K562 (cell line): ENCODE data around the gene LDAH. TPM values are rescaled to one million over a fixed set of nuclear protein-coding genes. Genes with fewer than 3 reads are reported as not detected.

ENCODE experiments used
- ATAC-seq: fragments of 200-7000 bp; cut with Tn5 transposase; 3 replicates; pipeline ENCODE4 v1.9.1; 2020; ENCODE audit warnings: moderate library complexity
- BruUV-seq: library from RNA; stranded (reverse); fragments of 400-500 nt; replicated peaks from 2 replicates; lab custom pipeline; 2021; lab: Mats Ljungman, UMichigan
- CTCF ChIA-PET: fragments of 300-600 bp; formaldehyde crosslinking; extraction: SDS; loops from one replicate; lab custom pipeline; 2021; ENCODE audit warnings: low intra/inter-chr PET ratio; lab: Yijun Ruan, JAX
- POLR2A ChIA-PET: fragments of 300-600, 350-650 bp; sonication (Branson Sonifier 250); formaldehyde crosslinking; extraction: SDS; loops from one replicate; lab custom pipeline; 2021; ENCODE audit warnings: antibody characterized with exemption, inconsistent platforms; lab: Yijun Ruan, JAX
- DNase-seq, 4 experiments: peaks; one replicate each; pipeline versions ENCODE4 v3.0.0 to v3.0.0-alpha.2; 2011 to 2018; ENCODE audit warnings: low spot score in 3 of 4, mixed read lengths in 3 of 4; ENCODE audit errors: extremely low read depth in 1 of 4
- FAIRE-seq: peaks from 2 replicates; lab custom pipeline; 2011; peaks lifted over from hg19 to GRCh38; lab: Jason Lieb, UNC
- H2AFZ ChIP-seq: 2 replicates; pipeline ENCODE4 v1.6.0; 2011; ENCODE audit warnings: low read depth, low read length, control low read depth, inconsistent platforms
- H3K27ac ChIP-seq: fragments of 200-600 bp; 3 replicates; pipeline ENCODE4 v1.8.0; 2011; ENCODE audit warnings: low read depth, mild to moderate bottlenecking, control low read depth, inconsistent platforms, low read length, moderate library complexity, mixed read lengths; ENCODE audit errors: extremely low read depth
- H3K27me3 ChIP-seq, 2 experiments: fragments of 300-600 bp in 1 of 2; 2 replicates in 1 of 2; 3 replicates in 1 of 2; pipeline versions ENCODE4 v1.6.0 to v1.8.0; 2011; ENCODE audit warnings: inconsistent platforms in 2 of 2, low read length in 2 of 2, mild to moderate bottlenecking in 1 of 2, mixed read lengths in 1 of 2, moderate library complexity in 1 of 2; ENCODE audit not compliant: control insufficient read depth in 2 of 2, insufficient read depth in 2 of 2
- H3K36me3 ChIP-seq: fragments of 300-600 bp; 3 replicates; pipeline ENCODE4 v1.8.0; 2011; ENCODE audit warnings: mild to moderate bottlenecking, low read length, inconsistent platforms; ENCODE audit not compliant: control insufficient read depth, insufficient read depth
- H3K4me1 ChIP-seq, 2 experiments: fragments of 200-600 bp in 1 of 2; replicated peaks in 1 of 2; 2 replicates in 1 of 2; 3 replicates in 1 of 2; pipeline versions ENCODE4 v1.5.1 to v1.8.0; 2011; ENCODE audit warnings: inconsistent platforms in 2 of 2, low read length in 2 of 2, mild to moderate bottlenecking in 1 of 2, mixed read lengths in 1 of 2, moderate library complexity in 1 of 2; ENCODE audit not compliant: control insufficient read depth in 2 of 2, insufficient read depth in 2 of 2
- H3K4me2 ChIP-seq: 2 replicates; pipeline ENCODE4 v1.6.1; 2011; ENCODE audit warnings: low read length, control low read depth, inconsistent platforms, mixed read lengths; ENCODE audit not compliant: insufficient read depth
- H3K4me3 ChIP-seq: fragments of 200-600 bp; sonication (generic), shearing (Covaris generic); 2 replicates; pipeline ENCODE4 v1.5.1; 2016; ENCODE audit warnings: control low read depth, inconsistent platforms
- H3K79me2 ChIP-seq: fragments of 200-600 bp; 3 replicates; pipeline ENCODE4 v1.8.0; 2011; ENCODE audit warnings: low read length, inconsistent platforms; ENCODE audit not compliant: control insufficient read depth, insufficient read depth
- H3K9ac ChIP-seq, 2 experiments: 2 replicates each; pipeline versions ENCODE4 v1.6.0 to v1.6.1; 2011; ENCODE audit warnings: low read depth in 2 of 2, low read length in 2 of 2, control low read depth in 1 of 2, inconsistent platforms in 1 of 2, mild to moderate bottlenecking in 1 of 2, mixed read lengths in 1 of 2; ENCODE audit not compliant: insufficient read depth in 1 of 2
- H3K9me1 ChIP-seq: one replicate; pipeline ENCODE4 v1.6.0; 2011; ENCODE audit warnings: inconsistent platforms, mild to moderate bottlenecking, low read length, moderate library complexity; ENCODE audit not compliant: control insufficient read depth, insufficient read depth
- H3K9me3 ChIP-seq: replicated peaks from 2 replicates; pipeline ENCODE4 v1.5.1; 2011; ENCODE audit warnings: low read depth, low read length, inconsistent platforms; ENCODE audit not compliant: control insufficient read depth, insufficient read depth
- H4K20me1 ChIP-seq: replicated peaks from 2 replicates; pipeline ENCODE4 v1.6.1; 2011; ENCODE audit warnings: low read length, inconsistent platforms, mixed read lengths; ENCODE audit not compliant: control insufficient read depth, insufficient read depth
- CBX3 ChIP-seq, 2 experiments: IDR thresholded peaks; 1 replicate in 1 of 2; 2 replicates in 1 of 2; pipeline ENCODE4 v1.6.1; 2012; ENCODE audit warnings: inconsistent platforms in 2 of 2, low read length in 2 of 2, borderline replicate concordance in 1 of 2, control low read depth in 1 of 2
- DMBX1 ChIP-seq: fragments of 250-450 bp; sonication (Bioruptor Pico); IDR thresholded peaks from 2 replicates; pipeline ENCODE4 v1.8.0; 2022; ENCODE audit warnings: inconsistent platforms, mild to moderate bottlenecking, moderate library complexity, borderline replicate concordance
- PHTF2 ChIP-seq: fragments of 250-450 bp; sonication (Bioruptor Pico); IDR thresholded peaks from 2 replicates; pipeline ENCODE4 v1.5.0; 2021; ENCODE audit warnings: mild to moderate bottlenecking
- RFX1 ChIP-seq: fragments of 450-650 bp; IDR thresholded peaks from 2 replicates; pipeline ENCODE4 v1.6.1; 2016; ENCODE audit warnings: mild to moderate bottlenecking, moderate library complexity
- SMARCA4 ChIP-seq: fragments of 450-650 bp; IDR thresholded peaks from 2 replicates; pipeline ENCODE4 v1.6.1; 2016
- ZEB2 ChIP-seq: fragments of 450-650 bp; IDR thresholded peaks from 2 replicates; pipeline ENCODE4 v1.6.1; 2016
- ZNF133 ChIP-seq: fragments of 250-450 bp; sonication (Bioruptor Pico); IDR thresholded peaks from 2 replicates; pipeline ENCODE4 v1.4.0; 2020; ENCODE audit warnings: mild to moderate bottlenecking
- ZNF23 ChIP-seq: fragments of 250-450 bp; sonication (Bioruptor Pico); IDR thresholded peaks from 2 replicates; pipeline ENCODE4 v1.4.0; 2020; ENCODE audit warnings: mild to moderate bottlenecking
- WGBS: fragments of 100-300 bp; shearing (Covaris generic); methylation state at CpG from one replicate; pipeline ENCODE4 v1.1.6; 2016; ENCODE audit warnings: low coverage, mixed read lengths; ENCODE audit not compliant: insufficient coverage; ENCODE audit errors: missing lambda C conversion rate; 5-methylcytosine and 5-hydroxymethylcytosine counted together
- in situ Hi-C: fragments of 300-500 bp; cut with MboI; formaldehyde crosslinking; loops from 4 replicates; pipeline ENCODE4 v1.15.0; 2018; ENCODE audit warnings: inconsistent platforms, mixed read lengths
- intact Hi-C: fragments of 100-400 bp; cut with micrococcal nuclease; formaldehyde crosslinking; loops from 2 replicates; pipeline ENCODE4 v1.14.2; 2022
- polyA plus RNA-seq, 8 experiments: library from polyadenylated mRNA; depleted of rRNA in 4 of 8; stranded (reverse) in 5 of 8; unstranded in 3 of 8; fragments of >200 nt; fragmentation: Nextera tagmentation in 2 of 8; fragmentation: Illumina TruSeq in 1 of 8; extraction: Ambion mirVana in 2 of 8; extraction: Trizol in 1 of 8; gene quantifications; 2 replicates each; pipeline versions ENCODE4 v1.2.1 to v1.2.3, GENCODE V29; 2011 to 2014; ENCODE audit warnings: inconsistent platforms in 1 of 8, missing spikeins in 1 of 8
- total RNA-seq, 7 experiments: library from RNA; depleted of rRNA in 6 of 7; stranded (reverse); fragments of >200 nt in 6 of 7; fragmentation: Illumina TruSeq in 2 of 7; extraction: Trizol in 2 of 7; gene quantifications; 2 replicates each; pipeline versions ENCODE4 v1.2.1 to v1.2.3, GENCODE V29; 2011 to 2021; ENCODE audit warnings: low replicate concordance in 1 of 7
- TF ChIP-seq, protein P1 (sequence below), 3 experiments: fragments of 200-800 bp in 1 of 3; sonication (Bioruptor generic) in 1 of 3; sonication (generic) in 1 of 3; formaldehyde crosslinking in 1 of 3; IDR thresholded peaks; 2 replicates each; pipeline versions ENCODE4 v1.6.1 to v1.8.0; 2016 to 2022; ENCODE audit warnings: mild to moderate bottlenecking in 2 of 3, missing compliant biosample characterization in 2 of 3, missing genetic modification characterization in 2 of 3, missing genetic modification reagents in 1 of 3
- TF ChIP-seq, protein P2 (sequence below): fragments of 200-800 bp; sonication (Bioruptor generic); IDR thresholded peaks from 2 replicates; pipeline ENCODE4 v1.6.1; 2016; ENCODE audit warnings: missing genetic modification characterization, missing compliant biosample characterization

Gene LDAH
- total and polyA plus RNA-seq, 9 of the 15 experiments (the other 6 are each of a cell fraction or from before 2014, with no cell fraction given), result 22.3 to 60.1 (median 40.0) TPM

DNA sequence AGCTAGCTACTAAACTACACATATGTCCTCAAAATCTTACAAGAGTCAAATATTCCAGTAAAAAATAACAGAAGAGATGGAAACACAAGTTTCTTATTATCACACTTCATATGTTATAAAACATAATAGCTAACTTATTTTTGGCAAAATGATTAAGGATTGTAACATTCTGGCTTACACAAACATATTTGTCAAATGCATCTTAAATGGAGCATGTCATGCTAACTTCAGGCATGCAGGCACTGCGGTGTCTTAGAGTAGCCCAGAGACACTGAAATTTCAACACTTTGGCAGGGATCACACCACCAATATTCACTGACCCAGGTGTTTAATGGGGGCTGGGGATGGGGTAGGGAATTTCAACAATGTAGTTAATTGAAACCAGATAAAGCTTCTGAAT lies 51.6 kb downstream of the LDAH start:
- FAIRE-seq (no peak), ATAC-seq (no peak)
- no peaks in the 10 kb centered on the region for H3K9me1 ChIP-seq
- H4K20me1 ChIP-seq, result no peaks in the 10 kb centered on the region
- no peaks in the 10 kb centered on the region for H3K9me3 ChIP-seq
- no peaks in the 10 kb centered on the region for H3K79me2 ChIP-seq
- no peak overlapping the region for H2AFZ ChIP-seq
- TF ChIP-seq DMBX1 (CRISPR knock-in tag), result no peak
- no peak for TF ChIP-seq ZEB2
- TF ChIP-seq SMARCA4, result no peak
- TF ChIP-seq, protein P1, sequence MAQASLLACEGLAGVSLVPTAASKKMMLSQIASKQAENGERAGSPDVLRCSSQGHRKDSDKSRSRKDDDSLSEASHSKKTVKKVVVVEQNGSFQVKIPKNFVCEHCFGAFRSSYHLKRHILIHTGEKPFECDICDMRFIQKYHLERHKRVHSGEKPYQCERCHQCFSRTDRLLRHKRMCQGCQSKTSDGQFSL (CRISPR knock-in tag; IDR thresholded peaks at IDR 0.05), result no peak
- TF ChIP-seq, protein P1 (tag; IDR thresholded peaks at IDR 0.05), result no peak
- no peak for TF ChIP-seq PHTF2 (CRISPR knock-in tag)
- no peak for TF ChIP-seq CBX3 (IDR thresholded peaks at IDR 0.05; ENCODE audit: borderline replicate concordance in 1 of 2, low read length in 2 of 2)
- TF ChIP-seq ZNF133 (CRISPR knock-in tag), result no peak
- TF ChIP-seq, protein P2, sequence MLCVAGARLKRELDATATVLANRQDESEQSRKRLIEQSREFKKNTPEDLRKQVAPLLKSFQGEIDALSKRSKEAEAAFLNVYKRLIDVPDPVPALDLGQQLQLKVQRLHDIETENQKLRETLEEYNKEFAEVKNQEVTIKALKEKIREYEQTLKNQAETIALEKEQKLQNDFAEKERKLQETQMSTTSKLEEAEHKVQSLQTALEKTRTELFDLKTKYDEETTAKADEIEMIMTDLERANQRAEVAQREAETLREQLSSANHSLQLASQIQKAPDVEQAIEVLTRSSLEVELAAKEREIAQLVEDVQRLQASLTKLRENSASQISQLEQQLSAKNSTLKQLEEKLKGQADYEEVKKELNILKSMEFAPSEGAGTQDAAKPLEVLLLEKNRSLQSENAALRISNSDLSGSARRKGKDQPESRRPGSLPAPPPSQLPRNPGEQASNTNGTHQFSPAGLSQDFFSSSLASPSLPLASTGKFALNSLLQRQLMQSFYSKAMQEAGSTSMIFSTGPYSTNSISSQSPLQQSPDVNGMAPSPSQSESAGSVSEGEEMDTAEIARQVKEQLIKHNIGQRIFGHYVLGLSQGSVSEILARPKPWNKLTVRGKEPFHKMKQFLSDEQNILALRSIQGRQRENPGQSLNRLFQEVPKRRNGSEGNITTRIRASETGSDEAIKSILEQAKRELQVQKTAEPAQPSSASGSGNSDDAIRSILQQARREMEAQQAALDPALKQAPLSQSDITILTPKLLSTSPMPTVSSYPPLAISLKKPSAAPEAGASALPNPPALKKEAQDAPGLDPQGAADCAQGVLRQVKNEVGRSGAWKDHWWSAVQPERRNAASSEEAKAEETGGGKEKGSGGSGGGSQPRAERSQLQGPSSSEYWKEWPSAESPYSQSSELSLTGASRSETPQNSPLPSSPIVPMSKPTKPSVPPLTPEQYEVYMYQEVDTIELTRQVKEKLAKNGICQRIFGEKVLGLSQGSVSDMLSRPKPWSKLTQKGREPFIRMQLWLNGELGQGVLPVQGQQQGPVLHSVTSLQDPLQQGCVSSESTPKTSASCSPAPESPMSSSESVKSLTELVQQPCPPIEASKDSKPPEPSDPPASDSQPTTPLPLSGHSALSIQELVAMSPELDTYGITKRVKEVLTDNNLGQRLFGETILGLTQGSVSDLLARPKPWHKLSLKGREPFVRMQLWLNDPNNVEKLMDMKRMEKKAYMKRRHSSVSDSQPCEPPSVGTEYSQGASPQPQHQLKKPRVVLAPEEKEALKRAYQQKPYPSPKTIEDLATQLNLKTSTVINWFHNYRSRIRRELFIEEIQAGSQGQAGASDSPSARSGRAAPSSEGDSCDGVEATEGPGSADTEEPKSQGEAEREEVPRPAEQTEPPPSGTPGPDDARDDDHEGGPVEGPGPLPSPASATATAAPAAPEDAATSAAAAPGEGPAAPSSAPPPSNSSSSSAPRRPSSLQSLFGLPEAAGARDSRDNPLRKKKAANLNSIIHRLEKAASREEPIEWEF, result no peak
- TF ChIP-seq ZNF23 (CRISPR knock-in tag), result no peak
- no peak for TF ChIP-seq RFX1
- TF ChIP-seq, all 486 proteins: peak for 0
- Histone ChIP-seq H3K36me3 (peaks cover 36% of the 10 kb centered on the region; the same call in 2 of the 3 replicates), H3K4me1 (peaks cover 0 to 4% of the 10 kb centered on the region in 2 experiments; a peak in 1 of 5 replicates), H3K27ac (no peak overlapping the region), H3K4me3 (no peak overlapping the region), H3K27me3 (no peaks in the 10 kb centered on the region), H3K9ac (no peak overlapping the region), H3K4me2 (no peak overlapping the region)
- ChIA-PET CTCF (no interaction called here), POLR2A (interaction anchor here (0.7 to 2.1 kb wide), 3 partner anchors 8 to 188 kb away, joined by 4 to 5 read pairs (median 5); no protein-coding TSS in a partner anchor)
- intact Hi-C loops, result no loop called here
- WGBS, result 86% methylated on average over 1 of the region's 1 CpG
- no peak for DNase-seq
- TSS peak; percentile 24 for BruUV-seq
- in situ Hi-C loops, result no loop called here
